SK-MEL-5 (cell line): ENCODE results near the gene PPA1. TPM values are rescaled to one million over a fixed set of nuclear protein-coding genes. Genes with fewer than 3 reads are reported as not detected.

Experiments
- DNase-seq: peaks from one replicate; pipeline ENCODE4 v3.0.0-alpha.2; 2016; ENCODE audit warnings: low read depth, low spot score
- in situ Hi-C: cut with HindIII; loops from 2 replicates; pipeline ENCODE4 v1.10.0; 2016; ENCODE audit warnings: low sequenced_read_pairs, high pct_unique_total_duplicates, low pct_unique_long_range_greater_than_20kb
- polyA plus RNA-seq, 2 experiments: library from polyadenylated mRNA; depleted of rRNA; stranded (reverse); fragments of >200 nt; gene quantifications; 2 replicates each; pipeline ENCODE4 v1.2.3, GENCODE V29; 2015
- total RNA-seq: library from RNA; depleted of rRNA; stranded (reverse); fragments of >200 nt; shearing (Covaris generic); gene quantifications from 2 replicates; pipeline ENCODE4 v1.2.3, GENCODE V29; 2014; rRNA removed

Gene PPA1
- 157 and 183 TPM in 2 replicates for total RNA-seq
- 84.5 and 103 TPM in 2 replicates for polyA plus RNA-seq (2015; cell fraction: cytosol; rRNA removed)
- 20.0 and 23.6 TPM in 2 replicates for polyA plus RNA-seq (2015; cell fraction: nucleus; rRNA removed)

DNA sequence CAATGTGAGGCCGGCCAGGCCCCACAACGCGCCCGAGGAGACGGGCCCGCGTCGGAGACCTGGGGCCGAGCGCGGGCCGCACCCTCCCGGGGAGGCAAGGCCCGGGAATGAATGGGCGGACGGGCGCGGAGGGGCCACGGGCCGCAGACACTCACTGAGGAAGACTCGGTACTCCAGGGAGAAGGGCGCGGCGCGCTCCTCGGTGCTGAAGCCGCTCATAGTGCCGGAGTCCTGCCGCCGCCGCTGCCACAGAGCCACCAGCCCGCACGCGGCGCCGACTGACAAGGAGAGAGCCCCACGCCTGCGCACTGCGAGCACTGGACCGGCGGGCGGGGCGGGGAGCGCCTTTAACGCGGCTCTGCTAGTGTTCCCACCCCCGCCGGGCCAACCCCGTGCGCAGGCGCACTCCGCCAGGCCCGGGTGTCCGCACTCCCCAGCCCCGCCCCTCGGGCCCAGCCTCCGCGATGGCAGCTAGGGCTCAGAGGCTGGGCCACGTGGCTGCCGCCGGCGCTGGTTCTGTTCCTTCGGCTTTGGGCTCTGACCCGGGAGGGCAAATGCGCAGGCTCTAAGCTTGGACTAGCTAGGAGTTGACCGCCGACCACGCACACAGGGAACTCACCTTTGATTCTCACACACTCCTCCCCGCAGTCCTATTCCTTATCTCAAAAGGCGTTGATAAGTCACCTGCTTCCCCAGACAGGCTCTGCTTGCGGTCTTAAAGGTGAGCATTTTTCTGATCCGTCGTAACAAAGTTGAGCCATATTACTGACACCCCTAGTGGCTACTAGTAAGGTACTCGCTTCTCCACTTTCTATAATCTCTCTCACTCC is at the start of gene PPA1:
PPA1 (minus strand) TSS at position 321 of the 830 bp plus-strand sequence; CDS start at position 219, 102 bp downstream.
- peak; percentile 92 for DNase-seq
- in situ Hi-C loops = loop anchor here (25.0 kb wide), 1 partner anchor 104 kb away; no protein-coding TSS in a partner anchor

DNA sequence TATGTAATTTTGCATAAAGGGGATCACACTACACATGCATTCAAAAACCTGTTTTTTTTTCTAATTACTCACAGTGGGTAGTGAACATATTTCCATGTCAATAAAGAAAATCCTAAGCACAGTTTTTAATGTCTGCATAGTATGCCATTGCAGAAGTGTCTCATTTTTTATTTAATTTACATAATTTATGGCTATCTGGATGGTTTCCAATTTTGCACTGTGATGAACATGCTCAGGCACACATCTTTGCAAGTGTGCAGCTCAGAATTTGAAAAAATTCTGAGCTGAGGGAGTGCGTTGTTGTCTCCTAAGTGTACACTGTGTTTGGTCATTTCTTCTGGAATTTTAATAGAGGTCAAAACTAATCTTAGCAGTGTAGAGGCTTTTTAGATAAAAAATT is 48.4 kb upstream of the PPA1 start:
- DNase-seq = no peak
- in situ Hi-C loops = no loop called here

DNA sequence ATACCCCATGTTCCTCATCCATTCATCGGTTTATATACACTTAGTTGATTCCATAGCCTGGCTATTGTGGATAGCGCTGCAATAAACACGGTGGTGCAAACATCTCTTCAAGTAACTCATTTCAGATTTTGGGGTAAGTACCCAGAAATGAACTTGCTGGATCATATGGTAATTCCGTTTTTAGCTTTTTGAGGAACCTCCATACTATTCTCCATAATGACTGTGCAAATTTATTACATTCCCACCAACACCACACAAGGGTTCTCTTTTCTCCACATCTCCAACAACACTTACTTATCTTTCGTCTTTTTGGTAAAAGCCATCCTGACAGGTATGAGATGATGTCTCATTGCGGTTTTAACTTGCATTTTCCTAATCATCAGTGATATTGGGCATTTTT is 46.9 kb upstream of the PPA1 start:
- DNase-seq = no peak
- in situ Hi-C loops = no loop called here

DNA sequence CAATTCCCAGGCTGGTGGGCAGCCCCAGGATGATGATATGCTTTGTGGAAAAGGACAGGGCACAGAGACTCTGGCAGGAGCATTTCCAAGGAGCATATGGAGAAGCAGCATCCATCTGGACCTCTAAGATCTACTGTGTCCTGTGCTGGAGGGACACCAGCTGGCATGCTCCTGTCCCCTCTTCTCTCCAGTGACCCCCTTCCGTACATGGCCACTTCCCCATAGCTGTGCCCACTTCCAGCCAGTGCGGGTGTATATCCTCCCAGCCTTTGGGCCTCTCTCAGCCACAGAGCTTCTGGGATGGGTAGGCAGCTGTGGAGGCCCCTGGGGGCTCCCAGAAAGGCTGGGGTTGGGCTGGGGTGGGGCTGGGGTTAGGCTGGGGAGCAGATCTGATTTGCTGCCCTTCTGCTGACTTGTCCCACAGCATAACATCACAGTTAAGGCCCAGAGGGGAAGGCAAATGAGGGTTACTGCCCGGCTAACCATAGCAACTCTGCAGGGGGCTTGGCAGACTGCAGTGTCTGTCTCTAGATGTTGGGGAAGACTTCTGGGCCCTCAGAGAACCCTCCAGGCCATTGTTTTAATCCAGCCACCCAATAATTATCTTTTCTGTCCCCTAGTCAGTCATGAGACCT is 44.3 kb upstream of the PPA1 start:
- DNase-seq = no peak
- in situ Hi-C loops = no loop called here

DNA sequence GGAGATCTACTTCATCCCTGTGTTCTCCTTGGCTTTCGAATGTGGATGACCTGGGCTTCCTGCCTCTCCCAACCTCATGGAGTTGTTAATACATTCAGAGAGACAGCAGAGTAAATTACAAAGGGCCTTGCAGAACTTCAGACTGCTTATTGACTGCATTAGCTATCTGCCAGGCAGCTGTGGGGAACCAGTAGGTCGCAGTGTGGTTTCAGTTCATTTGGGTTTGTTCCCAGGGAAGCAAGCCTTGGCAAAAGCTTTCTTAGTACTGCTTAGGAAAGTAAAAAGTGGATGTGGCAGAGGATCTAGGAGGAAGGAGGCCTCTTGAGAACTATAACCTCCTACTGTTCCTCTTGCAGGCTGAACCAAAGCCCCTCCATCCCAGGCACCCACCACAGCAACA is 41.4 kb upstream of the PPA1 start:
- DNase-seq = no peak
- in situ Hi-C loops = no loop called here

DNA sequence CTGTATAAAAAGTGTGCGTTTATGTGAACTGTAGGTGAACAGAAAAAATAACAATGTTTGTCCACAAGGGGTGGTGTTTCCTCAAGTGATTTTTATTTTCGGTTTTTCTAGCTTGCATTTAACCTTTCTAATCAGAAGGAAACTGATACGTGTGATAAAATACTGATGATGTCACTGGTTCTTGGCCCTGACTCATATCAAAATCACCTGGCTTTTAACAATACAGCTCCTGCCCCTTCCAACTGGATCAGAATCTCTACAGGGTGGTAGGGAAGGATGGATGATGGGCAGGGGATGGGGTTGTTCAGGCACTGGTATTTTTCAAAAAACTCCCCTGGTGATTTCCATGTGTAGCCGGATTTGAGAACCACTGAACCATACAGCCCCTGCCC is 39.7 kb upstream of the PPA1 start:
- in situ Hi-C loops = no loop called here
- DNase-seq = peak; percentile 26

DNA sequence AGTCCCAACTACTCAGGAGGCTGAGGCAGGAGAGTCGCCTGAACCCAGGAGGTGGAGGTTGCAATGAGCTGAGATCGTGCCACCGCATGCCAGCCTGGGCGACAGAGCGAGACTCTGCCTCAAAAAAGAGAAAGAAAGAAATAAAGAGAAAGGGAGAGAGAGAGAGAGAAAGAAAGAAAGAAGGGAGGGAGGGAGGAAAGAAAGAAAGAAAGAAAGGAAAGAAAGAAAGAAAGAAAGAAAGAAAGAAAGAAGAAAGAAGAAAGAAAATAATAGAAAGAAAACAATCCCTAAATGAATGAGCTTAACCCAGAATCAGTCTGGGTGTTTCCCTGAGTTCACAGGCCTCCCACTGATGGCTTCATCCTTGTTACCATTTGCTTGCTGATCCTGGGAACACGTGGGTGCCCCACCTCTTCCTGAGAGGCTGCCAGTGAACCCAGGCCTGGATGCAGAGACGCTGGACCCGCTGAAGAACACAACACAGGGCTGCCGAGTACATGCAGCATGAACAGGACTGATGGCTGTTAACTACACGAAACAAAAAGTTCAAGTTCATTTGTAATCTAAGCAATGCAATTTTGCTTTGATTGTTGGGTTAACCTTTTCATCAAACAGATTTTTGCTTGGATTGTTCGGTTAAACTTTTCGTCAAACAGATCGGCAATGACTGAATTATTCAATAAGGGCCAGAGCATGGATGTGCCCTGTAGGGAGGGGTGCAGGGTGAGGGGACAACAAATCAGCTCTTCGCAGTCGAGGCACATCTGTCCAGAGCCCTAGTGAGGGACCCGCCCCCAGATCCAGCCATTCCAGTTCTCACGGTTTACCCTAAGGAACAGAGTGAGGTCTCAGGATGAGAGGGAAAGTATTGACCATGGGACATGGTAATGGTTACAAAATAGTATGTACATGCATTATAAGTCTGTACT is 39.0 kb upstream of the PPA1 start:
- in situ Hi-C loops = no loop called here
- no peak for DNase-seq

DNA sequence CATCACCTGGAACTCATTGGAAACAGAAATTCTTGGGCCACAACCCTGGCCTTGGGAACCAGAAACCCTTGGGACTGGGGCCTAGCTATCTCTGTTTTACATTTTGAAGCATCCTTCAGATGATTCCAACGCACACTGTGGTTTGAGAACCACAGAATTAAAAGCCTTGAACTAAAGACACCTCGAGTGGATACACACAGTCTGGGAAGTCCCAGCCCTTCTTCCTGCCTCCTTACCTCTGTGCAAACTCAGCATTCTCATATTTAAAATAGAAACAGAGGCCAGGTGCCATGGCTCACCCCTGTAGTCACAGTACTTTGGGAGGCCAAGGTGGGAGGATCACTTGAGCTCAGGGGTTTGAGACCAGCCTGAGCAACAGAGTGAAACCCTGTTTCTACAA is 37.7 kb upstream of the PPA1 start:
- in situ Hi-C loops = no loop called here
- no peak for DNase-seq

DNA sequence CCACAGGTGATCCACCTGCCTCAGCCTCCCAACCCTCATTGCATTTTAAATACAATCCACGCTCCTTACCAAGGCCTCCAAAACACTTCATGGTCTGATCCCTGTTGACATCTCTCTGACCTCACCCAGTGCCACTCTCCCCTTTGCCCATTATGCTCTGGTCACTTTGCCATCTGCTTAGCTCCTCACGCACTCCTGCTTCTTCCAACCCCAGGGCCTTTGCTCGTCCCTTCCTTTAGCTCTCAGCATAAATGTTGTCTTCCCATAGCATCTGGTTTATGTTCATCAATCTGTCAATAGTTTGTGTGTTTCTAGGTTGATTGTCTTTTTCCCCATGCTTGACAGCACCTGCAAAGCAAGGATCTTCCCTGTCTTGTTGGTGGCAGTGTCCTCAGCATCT is 36.5 kb upstream of the PPA1 start:
- in situ Hi-C loops = no loop called here

DNA sequence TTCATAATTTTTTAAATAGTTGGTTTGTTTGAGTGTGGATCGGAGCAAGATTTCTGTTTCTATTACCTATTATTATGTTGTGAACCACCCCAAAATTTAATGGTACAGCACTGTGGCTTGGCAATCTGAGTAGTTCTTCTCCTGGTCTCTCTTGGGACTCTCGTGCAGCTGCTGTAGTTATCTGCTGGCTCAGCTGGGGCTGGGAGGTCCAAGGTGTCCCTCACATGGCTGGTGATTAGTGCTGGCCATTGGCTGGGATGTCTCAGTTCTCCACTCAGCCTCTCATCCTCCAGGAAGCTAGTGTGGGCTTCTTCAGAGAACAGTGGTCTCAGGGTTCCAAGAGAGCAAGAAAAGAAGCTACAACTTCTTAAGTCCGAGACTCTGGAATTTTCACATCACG is 35.1 kb upstream of the PPA1 start:
- no peak for DNase-seq
- in situ Hi-C loops = no loop called here

More for the DNA sequence above, 36.5 kb upstream of the PPA1 start:
- DNase-seq = no peak

DNA sequence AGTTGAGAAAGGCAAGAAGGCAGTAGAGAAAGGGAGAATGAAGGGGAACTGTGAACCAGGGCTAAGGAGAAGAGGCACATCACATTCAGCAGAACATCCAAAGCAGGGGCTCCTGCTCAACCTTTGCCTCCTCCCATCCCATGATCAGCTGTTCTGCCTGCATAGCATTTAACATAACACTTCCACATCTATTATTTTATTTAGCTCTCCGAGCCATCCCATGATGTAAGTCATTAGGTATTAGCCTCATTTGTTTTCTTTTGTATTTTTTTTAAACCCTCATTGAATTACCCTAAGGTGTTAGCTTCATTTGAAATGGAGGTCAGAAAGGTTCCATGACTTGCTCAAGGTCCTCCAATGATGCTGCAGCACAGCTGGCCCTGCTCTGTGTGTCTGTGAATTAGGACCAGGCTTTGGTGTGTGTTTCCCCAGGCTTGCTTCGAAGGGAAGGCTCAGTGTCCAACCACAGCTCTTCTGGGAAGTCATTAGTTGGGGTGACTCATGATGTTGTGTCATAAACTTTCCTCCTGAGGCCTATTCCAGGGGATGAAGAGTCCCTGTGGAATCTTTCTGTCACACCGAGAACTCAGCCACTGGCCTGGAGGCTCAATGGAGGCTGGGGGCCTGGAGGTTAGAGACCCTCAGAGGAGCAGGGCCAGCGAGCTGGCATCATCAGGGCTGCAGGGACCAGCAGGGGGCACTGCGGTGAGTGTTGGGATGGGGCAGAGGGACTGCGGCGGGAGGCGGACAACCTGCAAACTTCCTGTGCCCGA is 34.1 kb upstream of the PPA1 start:
- no peak for DNase-seq
- in situ Hi-C loops = no loop called here

DNA sequence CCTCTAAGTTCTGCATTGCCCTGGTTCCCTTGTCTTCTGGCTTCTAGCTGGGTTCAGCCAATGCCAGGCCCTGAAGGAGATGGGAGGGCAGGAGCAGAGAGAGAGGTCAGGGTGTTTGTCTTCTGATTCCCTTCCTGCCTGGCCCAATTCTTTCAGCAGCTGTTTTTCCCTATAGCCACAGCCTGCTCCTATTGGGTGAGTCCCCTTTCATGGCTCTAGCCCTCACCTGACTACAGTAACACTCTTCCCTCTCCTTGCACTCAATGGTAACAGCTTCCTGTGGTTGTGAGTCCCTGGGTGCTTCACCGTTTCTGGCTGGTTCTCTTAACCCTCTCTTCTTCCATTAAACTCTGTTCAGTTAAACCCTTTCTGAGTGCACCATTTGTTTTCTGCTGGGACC is 33.5 kb upstream of the PPA1 start:
- in situ Hi-C loops = no loop called here
- no peak for DNase-seq

DNA sequence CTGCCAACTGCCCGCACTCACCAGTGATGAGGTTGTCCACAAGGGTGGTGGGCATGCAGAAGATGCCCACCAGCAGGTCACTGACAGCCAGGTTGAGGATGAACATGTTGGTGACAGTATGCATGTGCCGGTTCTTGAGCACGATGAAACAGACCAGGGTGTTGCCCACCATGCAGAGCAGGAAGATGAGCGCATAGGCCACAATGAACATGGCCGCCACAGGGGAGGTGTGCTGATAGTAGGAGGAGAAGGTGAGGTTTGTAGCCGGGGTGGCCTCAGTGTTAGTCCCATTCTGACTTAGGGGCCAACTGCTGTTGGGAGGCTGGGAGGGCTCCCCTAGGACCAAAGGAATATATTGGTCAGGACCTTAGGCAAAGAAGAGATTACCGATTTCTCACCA is 32.8 kb upstream of the PPA1 start:
- in situ Hi-C loops = no loop called here
- no peak for DNase-seq

DNA sequence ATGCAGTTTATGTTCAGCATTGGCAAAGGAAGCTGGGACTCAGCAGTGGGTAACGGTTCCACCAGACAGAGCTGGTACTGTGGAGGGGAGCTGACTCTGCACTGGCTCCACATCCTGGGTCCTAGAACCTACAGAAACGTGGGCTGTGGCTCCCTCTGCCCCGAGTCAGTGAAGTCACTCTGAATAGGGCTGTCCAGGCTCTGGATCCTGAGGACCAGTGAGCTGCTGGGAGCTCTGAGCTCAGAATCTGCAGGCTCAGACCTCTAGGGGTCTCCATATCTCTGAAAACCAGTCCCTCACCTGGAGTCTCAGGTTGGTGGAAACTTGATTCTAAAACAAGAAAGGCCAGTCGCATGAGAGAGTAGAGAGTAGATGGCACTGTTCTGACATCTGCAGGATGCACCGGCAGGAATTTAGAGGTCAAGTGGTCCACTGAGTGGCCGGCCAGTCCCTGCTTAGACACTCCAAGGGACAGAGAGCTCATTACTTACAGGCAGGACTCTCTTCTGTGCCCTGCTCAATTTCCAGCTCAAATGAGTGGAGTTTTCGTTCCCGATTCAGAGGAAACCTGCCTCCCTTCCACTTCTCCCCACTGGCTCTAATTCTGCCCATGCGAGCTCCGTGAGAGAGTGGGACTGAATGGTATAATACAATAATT is 31.9 kb upstream of the PPA1 start:
- in situ Hi-C loops = no loop called here
- peak; percentile 44 for DNase-seq

DNA sequence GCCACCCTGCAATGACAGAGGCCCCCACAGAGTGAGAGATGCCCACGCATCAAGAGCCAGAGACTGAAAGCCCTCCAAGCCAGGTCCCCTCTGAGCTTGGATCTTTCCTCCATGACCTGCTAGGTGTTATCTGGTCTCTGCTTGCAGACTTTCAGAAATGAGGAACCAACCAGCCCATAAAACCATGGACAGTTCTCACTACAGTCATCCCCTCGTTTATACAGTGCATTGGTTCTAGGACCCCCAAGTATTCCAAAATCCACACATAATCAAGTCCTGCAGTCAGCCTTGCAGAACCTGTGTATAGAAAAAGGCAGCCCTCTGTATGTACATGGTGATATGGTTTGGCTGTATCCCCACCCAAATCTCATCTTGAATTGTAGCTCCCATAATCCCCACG is 27.5 kb upstream of the PPA1 start:
- in situ Hi-C loops = no loop called here

DNA sequence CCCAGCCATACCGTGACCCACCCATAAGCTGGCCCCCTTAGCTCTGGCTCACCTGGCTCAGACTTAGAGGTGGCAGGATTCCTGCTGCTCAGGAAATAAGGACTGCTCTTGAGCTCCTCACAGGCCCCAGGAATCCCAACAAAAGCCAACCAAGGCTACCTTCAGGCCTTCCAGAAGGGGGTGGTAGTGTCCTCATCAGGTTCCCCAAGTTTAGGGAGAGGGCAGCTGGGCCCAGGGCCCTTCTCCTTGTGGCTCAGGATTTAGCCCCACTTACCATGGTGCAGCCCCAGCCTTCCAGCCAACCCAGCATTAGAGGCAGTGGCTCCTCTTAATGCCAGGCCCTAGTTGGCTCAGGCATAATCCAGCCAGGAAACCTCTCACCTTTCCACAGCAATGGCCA is 27.0 kb upstream of the PPA1 start:
- no peak for DNase-seq
- in situ Hi-C loops = no loop called here

More for the DNA sequence above, 27.5 kb upstream of the PPA1 start:
- no peak for DNase-seq

DNA sequence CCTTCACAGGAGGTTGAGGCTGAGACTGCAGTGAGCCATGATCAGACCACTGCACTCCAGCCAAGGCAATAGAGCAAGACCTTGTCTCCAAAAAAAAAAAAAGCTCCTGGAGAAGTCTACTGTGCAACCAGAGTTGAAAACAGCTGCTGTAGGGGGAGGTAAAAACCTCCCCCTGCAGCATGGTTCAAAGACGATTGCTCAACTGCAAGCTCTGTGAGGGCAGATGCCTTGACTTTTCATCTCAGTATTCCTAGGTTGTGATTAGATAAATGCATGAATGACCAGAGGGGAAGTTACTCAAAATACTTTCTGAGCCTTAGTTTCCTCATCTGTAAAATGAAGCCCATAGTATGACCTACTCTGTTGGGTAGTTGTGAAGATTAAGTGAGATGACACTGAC is 25.0 kb upstream of the PPA1 start:
- no peak for DNase-seq
- in situ Hi-C loops = no loop called here
